GM19452 (cell line): ENCODE results near the gene TMEM256.
"Not testable (repeated sequence)": the region's sequence is repeated elsewhere in the genome, so short reads cannot be mapped to it uniquely, and the experiment has no call there.

Source experiments
- ATAC-seq: cut with Tn5 transposase; IDR thresholded peaks from one replicate; pipeline ENCODE4 v1.9.1; 2021; ENCODE audit not compliant: unreplicated experiment

Gene TMEM256

GRCh38 chr17:7384489-7385081 is 19.3 kb downstream of the TMEM256 start:
- no peak for ATAC-seq

GRCh38 chr17:7383742-7384488 is 20.0 kb downstream of the TMEM256 start:
- ATAC-seq = no peak

- ATAC-seq = no peak
Measured at GRCh38 chr17:7383371-7383741, 20.5 kb downstream of the TMEM256 start.

GRCh38 chr17:7382901-7383300 is 21.0 kb downstream of the TMEM256 start:
- no peak for ATAC-seq

- no peak for ATAC-seq
Measured at GRCh38 chr17:7380855-7381683, 22.8 kb downstream of the TMEM256 start, which contains the start of gene TNK1. TNK1 (plus strand) TSS chr17:7381089; CDS start chr17:7382927, 1,838 bp downstream.

GRCh38 chr17:7380321-7380720 is 23.6 kb downstream of the TMEM256 start:
- no peak for ATAC-seq

- no peak for ATAC-seq
Measured at GRCh38 chr17:7379134-7379533, 24.8 kb downstream of the TMEM256 start.

GRCh38 chr17:7374353-7374752 is 29.5 kb downstream of the TMEM256 start:
- no peak for ATAC-seq

- no peak for ATAC-seq
Measured at GRCh38 chr17:7370853-7371252, 33.0 kb downstream of the TMEM256 start.

GRCh38 chr17:7369825-7370224 is 34.1 kb downstream of the TMEM256 start:
- ATAC-seq = no peak

- ATAC-seq = not testable (repeated sequence)
Measured at GRCh38 chr17:7368599-7368994, 35.3 kb downstream of the TMEM256 start.

- ATAC-seq = no peak
Measured at GRCh38 chr17:7367918-7368598, 35.8 kb downstream of the TMEM256 start.

GRCh38 chr17:7367083-7367482 is 36.8 kb downstream of the TMEM256 start:
- ATAC-seq = no peak

- ATAC-seq = not testable (repeated sequence)
Measured at GRCh38 chr17:7365963-7366362, 37.9 kb downstream of the TMEM256 start.

GRCh38 chr17:7363311-7363710 is 40.6 kb downstream of the TMEM256 start:
- no peak for ATAC-seq

GRCh38 chr17:7361906-7362305 is 42.0 kb downstream of the TMEM256 start:
- no peak for ATAC-seq

GRCh38 chr17:7357381-7357780 is 46.5 kb downstream of the TMEM256 start:
- ATAC-seq = no peak

GRCh38 chr17:7356756-7357155 is 47.1 kb downstream of the TMEM256 start:
- no peak for ATAC-seq

GRCh38 chr17:7356072-7356549 is 47.8 kb downstream of the TMEM256 start:
- ATAC-seq = no peak

GRCh38 chr17:7355573-7355972 is 48.3 kb downstream of the TMEM256 start:
- ATAC-seq = no peak

- ATAC-seq = no peak
Measured at GRCh38 chr17:7355053-7355452, 48.8 kb downstream of the TMEM256 start, which contains the start of gene TMEM95. TMEM95 (plus strand) TSS chr17:7355156; CDS start chr17:7355205, 49 bp downstream.
